ENCODE measurements around the gene MEOX1. TPM values are rescaled to one million over a fixed set of nuclear protein-coding genes. Genes with fewer than 3 reads are reported as not detected.

Gene MEOX1
- total and polyA plus RNA-seq, 2 experiments from 2014 or later: 0.32 to 1.0 TPM

GRCh38 chr17:43671755-43672519, 10.2 kb upstream of the MEOX1 start:
- no peaks in the 10 kb centered on the region for H3K9me3 ChIP-seq (ENCODE audit: low read depth)
- TF ChIP-seq, protein P1, sequence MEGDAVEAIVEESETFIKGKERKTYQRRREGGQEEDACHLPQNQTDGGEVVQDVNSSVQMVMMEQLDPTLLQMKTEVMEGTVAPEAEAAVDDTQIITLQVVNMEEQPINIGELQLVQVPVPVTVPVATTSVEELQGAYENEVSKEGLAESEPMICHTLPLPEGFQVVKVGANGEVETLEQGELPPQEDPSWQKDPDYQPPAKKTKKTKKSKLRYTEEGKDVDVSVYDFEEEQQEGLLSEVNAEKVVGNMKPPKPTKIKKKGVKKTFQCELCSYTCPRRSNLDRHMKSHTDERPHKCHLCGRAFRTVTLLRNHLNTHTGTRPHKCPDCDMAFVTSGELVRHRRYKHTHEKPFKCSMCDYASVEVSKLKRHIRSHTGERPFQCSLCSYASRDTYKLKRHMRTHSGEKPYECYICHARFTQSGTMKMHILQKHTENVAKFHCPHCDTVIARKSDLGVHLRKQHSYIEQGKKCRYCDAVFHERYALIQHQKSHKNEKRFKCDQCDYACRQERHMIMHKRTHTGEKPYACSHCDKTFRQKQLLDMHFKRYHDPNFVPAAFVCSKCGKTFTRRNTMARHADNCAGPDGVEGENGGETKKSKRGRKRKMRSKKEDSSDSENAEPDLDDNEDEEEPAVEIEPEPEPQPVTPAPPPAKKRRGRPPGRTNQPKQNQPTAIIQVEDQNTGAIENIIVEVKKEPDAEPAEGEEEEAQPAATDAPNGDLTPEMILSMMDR (IDR thresholded peaks at IDR 0.05; ENCODE audit: low read depth, low read length): no peak
- no peak overlapping the region for H3K27ac ChIP-seq
- DNase-seq (ENCODE audit: low read depth in 1 of 2, low spot score in 1 of 2): no peak
- H3K36me3 ChIP-seq: no peaks in the 10 kb centered on the region
- no peaks in the 10 kb centered on the region for H3K4me1 ChIP-seq (ENCODE audit: low read depth)
- H3K27me3 ChIP-seq: no peaks in the 10 kb centered on the region
- no peak overlapping the region for H3K4me3 ChIP-seq

- Histone ChIP-seq H3K36me3 (no peaks in the 10 kb centered on the region), H3K9me3 (ENCODE audit: low read depth) (no peaks in the 10 kb centered on the region), H3K4me1 (ENCODE audit: low read depth) (no peaks in the 10 kb centered on the region), H3K27ac (no peak overlapping the region), H3K27me3 (no peaks in the 10 kb centered on the region), H3K4me3 (no peak overlapping the region)
- TF ChIP-seq, protein P1 (IDR thresholded peaks at IDR 0.05; ENCODE audit: low read depth, low read length): no peak
- no peak for DNase-seq (ENCODE audit: low read depth in 1 of 2, low spot score in 1 of 2)
These were observed 9.4 kb upstream of the MEOX1 start for GRCh38 chr17:43671031-43671692.

GRCh38 chr17:43670645-43671030, 8.9 kb upstream of the MEOX1 start:
- Histone ChIP-seq H3K4me1 (ENCODE audit: low read depth) (no peaks in the 10 kb centered on the region), H3K9me3 (ENCODE audit: low read depth) (no peaks in the 10 kb centered on the region), H3K27ac (no peak overlapping the region), H3K36me3 (no peaks in the 10 kb centered on the region), H3K4me3 (no peak overlapping the region), H3K27me3 (no peaks in the 10 kb centered on the region)
- TF ChIP-seq, protein P1 (IDR thresholded peaks at IDR 0.05; ENCODE audit: low read depth, low read length): no peak
- DNase-seq (ENCODE audit: low read depth in 1 of 2, low spot score in 1 of 2): no peak

DNA sequence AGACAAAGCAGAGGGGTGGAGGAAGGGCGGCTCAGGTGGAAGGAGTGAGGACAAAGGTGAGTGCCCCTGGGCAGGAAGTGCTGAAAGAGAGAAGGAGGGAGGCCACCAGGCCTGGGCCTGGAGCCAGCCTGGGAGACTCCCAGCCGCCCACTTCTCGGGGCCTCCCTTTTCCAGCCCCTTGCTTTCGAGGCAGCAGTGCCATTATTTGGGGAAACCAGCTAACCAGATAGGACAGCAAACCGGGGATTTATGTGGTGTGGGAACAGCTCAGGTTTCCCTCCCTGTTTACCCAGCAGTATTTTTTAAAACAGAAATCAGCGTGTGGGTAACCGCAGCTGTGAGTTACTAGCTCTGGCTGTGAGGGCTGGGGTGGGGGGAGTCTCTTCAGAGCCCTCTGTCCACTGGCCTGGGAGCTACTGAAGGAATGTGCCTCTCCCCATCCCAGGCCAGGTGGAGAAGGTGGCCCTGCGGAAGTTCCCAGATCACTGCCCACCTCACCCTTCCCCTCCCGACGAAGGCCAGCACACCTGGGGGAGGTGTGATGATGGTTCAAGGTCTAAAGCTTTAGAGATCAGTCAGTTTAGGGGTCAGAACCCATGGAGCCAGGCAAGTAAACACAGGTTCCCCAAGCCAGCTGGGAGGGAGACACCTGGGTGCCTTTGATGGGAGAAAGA, 8.4 kb upstream of the MEOX1 start:
- DNase-seq (ENCODE audit: low read depth in 1 of 2, low spot score in 1 of 2): no peak
- Histone ChIP-seq H3K4me1 (ENCODE audit: low read depth) (peaks cover 5% of the 10 kb centered on the region), H3K27me3 (no peaks in the 10 kb centered on the region), H3K9me3 (ENCODE audit: low read depth) (no peaks in the 10 kb centered on the region), H3K4me3 (no peak overlapping the region), H3K36me3 (no peaks in the 10 kb centered on the region), H3K27ac (no peak overlapping the region)
- TF ChIP-seq, protein P1 (IDR thresholded peaks at IDR 0.05; ENCODE audit: low read depth, low read length): no peak

GRCh38 chr17:43667947-43668348, 6.2 kb upstream of the MEOX1 start:
- Histone ChIP-seq H3K4me3 (no peak overlapping the region), H3K9me3 (ENCODE audit: low read depth) (no peaks in the 10 kb centered on the region), H3K27ac (no peak overlapping the region), H3K36me3 (no peaks in the 10 kb centered on the region), H3K27me3 (no peaks in the 10 kb centered on the region), H3K4me1 (ENCODE audit: low read depth) (peaks cover 5% of the 10 kb centered on the region)
- TF ChIP-seq, protein P1 (IDR thresholded peaks at IDR 0.05; ENCODE audit: low read depth, low read length): no peak
- no peak for DNase-seq (ENCODE audit: low read depth in 1 of 2, low spot score in 1 of 2)

All from cardiac muscle cell (in vitro differentiated cells and primary cell).